Measurements from ENCODE around the gene LY6G6D. TPM values are rescaled to one million over a fixed set of nuclear protein-coding genes. Genes with fewer than 3 reads are reported as not detected.
A peak's percentile ranks its signal among the peaks of the same experiment; 100 is the strongest.

The LY6G6D gene
- total RNA-seq, 1 experiment from 2014 or later: not detected

DNA sequence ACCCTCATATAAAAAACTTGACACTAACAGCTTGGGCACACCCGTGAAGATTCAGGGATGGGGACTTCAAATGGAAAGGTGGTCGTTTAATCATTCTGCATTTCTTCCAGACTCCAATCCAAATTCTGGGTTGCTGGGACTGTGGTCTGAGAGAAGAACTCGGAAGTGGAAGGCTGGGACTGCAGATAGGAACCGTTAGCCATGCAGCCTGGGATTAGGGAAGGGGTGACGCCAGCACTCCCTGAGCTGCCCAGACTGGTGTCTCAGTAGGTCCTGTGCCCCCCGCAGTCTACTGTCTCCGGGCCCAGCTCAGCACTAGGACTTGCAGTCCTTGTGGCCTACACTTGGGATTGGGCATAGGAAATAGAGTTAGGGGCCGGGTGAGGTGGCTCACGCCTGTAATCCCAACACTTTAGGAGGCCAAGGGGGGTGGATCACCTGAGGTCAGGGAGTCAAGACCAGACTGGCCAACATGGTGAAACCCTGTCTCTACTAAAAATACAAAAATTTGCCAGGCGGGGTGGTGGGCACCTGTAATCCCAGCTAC is 21.7 kb downstream of the LY6G6D start:
- no peak for DNase-seq (ENCODE audit: low spot score)

GRCh38 chr6:31737315-31737990 is 22.3 kb downstream of the LY6G6D start:
- peak; percentile 40 for DNase-seq (ENCODE audit: low spot score)
- TF ChIP-seq EZH2 (IDR thresholded peaks at IDR 0.05; ENCODE audit: borderline replicate concordance, low read depth, low read length, poor library complexity, severe bottlenecking) (no peak), CTCF (conservative IDR thresholded peaks at IDR 0.05; ENCODE audit: low read depth, low read length) (no peak)
- Histone ChIP-seq H3K27ac (ENCODE audit: low read depth, low read length, poor library complexity, severe bottlenecking) (peak overlapping the region; percentile 95), H3K9me3 (ENCODE audit: low read depth, low read length, poor library complexity, severe bottlenecking) (no peaks in the 10 kb centered on the region), H3K27me3 (replicated peaks; ENCODE audit: insufficient read depth, low read depth, low read length, poor library complexity) (no peaks in the 10 kb centered on the region), H3K4me1 (ENCODE audit: insufficient read depth, low read length, poor library complexity, severe bottlenecking) (peaks cover 43% of the 10 kb centered on the region), H3K4me3 (ENCODE audit: low read depth, low read length, poor library complexity, severe bottlenecking) (peak overlapping the region; percentile 12), H3K36me3 (ENCODE audit: insufficient read depth, low read length, poor library complexity, severe bottlenecking) (peaks cover 33% of the 10 kb centered on the region)
- intact Hi-C loops (cut with micrococcal nuclease; ENCODE audit: unreplicated experiment): loop anchor here (1.0 to 10.0 kb wide), 3 partner anchors 55 to 193 kb away; partner anchors contain the start of genes ATP6V1G2, DDX39B and NFKBIL1
- ChIA-PET CTCF (no interaction called here), POLR2A (ENCODE audit: low non-redundant PET) (no interaction called here)
- BruUV-seq (replicated peaks): no TSS peak

More for the DNA sequence above, 21.7 kb downstream of the LY6G6D start:
- TF ChIP-seq EZH2 (IDR thresholded peaks at IDR 0.05; ENCODE audit: borderline replicate concordance, low read depth, low read length, poor library complexity, severe bottlenecking) (no peak), CTCF (conservative IDR thresholded peaks at IDR 0.05; ENCODE audit: low read depth, low read length) (no peak)
- Histone ChIP-seq H3K9me3 (ENCODE audit: low read depth, low read length, poor library complexity, severe bottlenecking) (no peaks in the 10 kb centered on the region), H3K27me3 (replicated peaks; ENCODE audit: insufficient read depth, low read depth, low read length, poor library complexity) (no peaks in the 10 kb centered on the region), H3K4me1 (ENCODE audit: insufficient read depth, low read length, poor library complexity, severe bottlenecking) (peaks cover 43% of the 10 kb centered on the region), H3K27ac (ENCODE audit: low read depth, low read length, poor library complexity, severe bottlenecking) (peak overlapping the region; percentile 95), H3K36me3 (ENCODE audit: insufficient read depth, low read length, poor library complexity, severe bottlenecking) (peaks cover 33% of the 10 kb centered on the region), H3K4me3 (ENCODE audit: low read depth, low read length, poor library complexity, severe bottlenecking) (peak overlapping the region; percentile 77)
- CTCF ChIA-PET: interaction anchor here (1.5 kb wide), 1 partner anchor 54 kb away, joined by 4 read pairs; no protein-coding TSS in a partner anchor
- intact Hi-C loops (cut with micrococcal nuclease; ENCODE audit: unreplicated experiment): loop anchor here (1.0 to 10.0 kb wide), 3 partner anchors 55 to 192 kb away; partner anchors contain the start of genes ATP6V1G2, DDX39B and NFKBIL1
- POLR2A ChIA-PET (ENCODE audit: low non-redundant PET): interaction anchor here (0.5 to 0.7 kb wide), 2 partner anchors 91 to 1053 kb away, joined by 3 read pairs; partner anchors contain the start of gene HSPA1B
- BruUV-seq (replicated peaks): no TSS peak

GRCh38 chr6:31737991-31738979 is 23.1 kb downstream of the LY6G6D start:
- ChIA-PET CTCF (no interaction called here), POLR2A (ENCODE audit: low non-redundant PET) (interaction anchor here (0.5 kb wide), 1 partner anchor 62 kb away, joined by 6 read pairs; no protein-coding TSS in a partner anchor)
- Histone ChIP-seq H3K27ac (ENCODE audit: low read depth, low read length, poor library complexity, severe bottlenecking) (peak overlapping the region; percentile 95), H3K4me3 (ENCODE audit: low read depth, low read length, poor library complexity, severe bottlenecking) (peak overlapping the region; percentile 12), H3K4me1 (ENCODE audit: insufficient read depth, low read length, poor library complexity, severe bottlenecking) (peaks cover 43% of the 10 kb centered on the region), H3K9me3 (ENCODE audit: low read depth, low read length, poor library complexity, severe bottlenecking) (no peaks in the 10 kb centered on the region), H3K36me3 (ENCODE audit: insufficient read depth, low read length, poor library complexity, severe bottlenecking) (peaks cover 33% of the 10 kb centered on the region), H3K27me3 (replicated peaks; ENCODE audit: insufficient read depth, low read depth, low read length, poor library complexity) (no peaks in the 10 kb centered on the region)
- intact Hi-C loops (cut with micrococcal nuclease; ENCODE audit: unreplicated experiment): loop anchor here (1.0 to 10.0 kb wide), 4 partner anchors 54 to 193 kb away; partner anchors contain the start of genes ATP6V1G2, DDX39B, GPANK1 and NFKBIL1
- TF ChIP-seq EZH2 (IDR thresholded peaks at IDR 0.05; ENCODE audit: borderline replicate concordance, low read depth, low read length, poor library complexity, severe bottlenecking) (no peak), CTCF (conservative IDR thresholded peaks at IDR 0.05; ENCODE audit: low read depth, low read length) (peak; percentile 51)
- no TSS peak for BruUV-seq (replicated peaks)
- peak; percentile 85 for DNase-seq (ENCODE audit: low spot score)
